H1 (cell line): Measurements from ENCODE around the gene ST3GAL3. TPM values are rescaled to one million over a fixed set of nuclear protein-coding genes. Genes with fewer than 3 reads are reported as not detected.

Experiments used
- ATF2 ChIP-seq: IDR thresholded peaks from 2 replicates; pipeline ENCODE4 v1.6.1; 2012; ENCODE audit warnings: low read length, inconsistent platforms
- CHD7 ChIP-seq: fragments of 300-600 bp; sonication (generic); IDR thresholded peaks from 2 replicates; pipeline ENCODE4 v1.7.1; 2012; ENCODE audit warnings: low read length, moderate library complexity, mild to moderate bottlenecking, inconsistent platforms; ENCODE audit not compliant: insufficient replicate concordance
- CTCF ChIP-seq, 3 experiments: IDR thresholded peaks; 1 replicate in 2 of 3; 2 replicates in 1 of 3; pipeline versions ENCODE4 v1.5.1 to v1.6.1; 2011; ENCODE audit warnings: low read length in 3 of 3, mild to moderate bottlenecking in 3 of 3, inconsistent platforms in 2 of 3, low read depth in 1 of 3, moderate library complexity in 1 of 3; ENCODE audit not compliant: insufficient read depth in 1 of 3; ENCODE audit errors: control extremely low read depth in 1 of 3
- EP300 ChIP-seq, 2 experiments: IDR thresholded peaks; 1 replicate in 1 of 2; 2 replicates in 1 of 2; pipeline ENCODE4 v1.6.1; 2011 to 2012; ENCODE audit warnings: low read depth in 2 of 2, low read length in 2 of 2, mild to moderate bottlenecking in 2 of 2, borderline replicate concordance in 1 of 2, inconsistent platforms in 1 of 2, moderate library complexity in 1 of 2
- TAF1 ChIP-seq: IDR thresholded peaks from 2 replicates; pipeline ENCODE4 v1.6.1; 2011; ENCODE audit warnings: mild to moderate bottlenecking, low read depth, low read length
- TBP ChIP-seq: IDR thresholded peaks from 2 replicates; pipeline ENCODE4 v1.6.1; 2011; ENCODE audit warnings: low read depth, low read length, improper control_type of control experiment
- TCF12 ChIP-seq: IDR thresholded peaks from 2 replicates; pipeline ENCODE4 v1.6.1; 2011; ENCODE audit warnings: low read depth, mild to moderate bottlenecking, low read length
- polyA plus RNA-seq, 7 experiments: library from polyadenylated mRNA; depleted of rRNA in 3 of 7; stranded (reverse) in 5 of 7; unstranded in 2 of 7; fragments of >200 nt in 5 of 7; fragments of 200-250 nt in 2 of 7; gene quantifications; 1 replicate in 5 of 7; 2 replicates in 1 of 7; 4 replicates in 1 of 7; pipeline versions ENCODE4 v1.2.1 to v1.2.3, GENCODE V29; 2011 to 2013; ENCODE audit warnings: missing spikeins in 2 of 7, mixed read lengths in 2 of 7
- total RNA-seq: library from RNA; stranded (reverse); fragmentation: NEBNext Ultra II Directional; extraction: Animal tissue kit (Norgen Biotek cat#: 25700); gene quantifications from 2 replicates; pipeline ENCODE4 v1.2.1, GENCODE V29; 2021

Gene ST3GAL3
- total and polyA plus RNA-seq, 2 of the 8 experiments (the other 6 are each of a cell fraction or from before 2014, with no cell fraction given) = 6.8 to 7.0 TPM

- TF ChIP-seq CHD7 (no peak), EP300 (IDR thresholded peaks at IDR 0.05; ENCODE audit: borderline replicate concordance in 1 of 2, low read depth in 2 of 2, low read length in 2 of 2) (no peak), TAF1 (no peak), ATF2 (no peak), TCF12 (no peak), CTCF (IDR thresholded peaks at IDR 0.05; ENCODE audit: control extremely low read depth in 1 of 3, insufficient read depth in 1 of 3, low read depth in 1 of 3, low read length in 3 of 3) (no peak), TBP (no peak)
These were observed 171.5 kb downstream of the ST3GAL3 start (continued) for GRCh38 chr1:43878854-43879253.
